Natural killer cell (primary cell): ENCODE data around the gene RNF20. TPM values are rescaled to one million over a fixed set of nuclear protein-coding genes. Genes with fewer than 3 reads are reported as not detected.

ENCODE experiments used
- ATAC-seq, 3 donors: fragments of 150-1000 bp in 2 of 3; fragments of 200-7000 bp in 1 of 3; cut with Tn5 transposase; 1 replicate in 1 of 3; 2 replicates in 2 of 3; pipeline ENCODE4 v1.10.0; 2021; ENCODE audit warnings: mild to moderate bottlenecking in 2 of 3, moderate library complexity in 2 of 3
- DNase-seq, 2 donors: peaks; one replicate each; pipeline versions ENCODE4 v3.0.0 to v3.0.0-alpha.2; 2013 to 2021; ENCODE audit warnings: mixed read lengths in 1 of 2
- H3K27ac ChIP-seq: one replicate; pipeline ENCODE4 v1.5.1; 2013; ENCODE audit warnings: mild to moderate bottlenecking, low read length
- H3K27me3 ChIP-seq: one replicate; pipeline ENCODE4 v1.6.1; 2013; ENCODE audit warnings: low read length; ENCODE audit not compliant: control insufficient read depth, insufficient read depth
- H3K36me3 ChIP-seq: one replicate; pipeline ENCODE4 v1.6.1; 2013; ENCODE audit warnings: low read length; ENCODE audit not compliant: control insufficient read depth, insufficient read depth
- H3K4me1 ChIP-seq: one replicate; pipeline ENCODE4 v1.6.1; 2013; ENCODE audit warnings: low read length; ENCODE audit not compliant: control insufficient read depth, insufficient read depth
- H3K4me3 ChIP-seq: one replicate; pipeline ENCODE4 v1.5.1; 2013; ENCODE audit warnings: low read length
- H3K9me3 ChIP-seq: one replicate; pipeline ENCODE4 v1.6.1; 2013; ENCODE audit warnings: low read length; ENCODE audit not compliant: control insufficient read depth, insufficient read depth
- H3K27ac Mint-ChIP-seq, 2 donors: one replicate each; pipeline ENCODE4 v1.8.0; 2022; ENCODE audit warnings: mild to moderate bottlenecking in 2 of 2, mixed read lengths in 2 of 2, moderate library complexity in 1 of 2
- H3K27me3 Mint-ChIP-seq, 2 donors: one replicate each; pipeline ENCODE4 v1.8.0; 2022; ENCODE audit warnings: low read depth in 2 of 2, mixed read lengths in 2 of 2
- H3K36me3 Mint-ChIP-seq: one replicate; pipeline ENCODE4 v1.8.0; 2022; ENCODE audit warnings: mixed read lengths
- H3K4me1 Mint-ChIP-seq, 2 donors: one replicate each; pipeline ENCODE4 v1.8.0; 2022; ENCODE audit warnings: mixed read lengths in 2 of 2
- H3K4me3 Mint-ChIP-seq: one replicate; pipeline ENCODE4 v1.8.0; 2022; ENCODE audit warnings: mild to moderate bottlenecking, moderate library complexity, mixed read lengths
- H3K9me3 Mint-ChIP-seq, 2 donors: one replicate each; pipeline ENCODE4 v1.8.0; 2022; ENCODE audit warnings: mixed read lengths in 2 of 2
- WGBS: methylation state at CpG from one replicate; pipeline ENCODE4 v1.1.7; 2013; ENCODE audit warnings: missing lambda C conversion rate; ENCODE audit not compliant: insufficient coverage; 5-methylcytosine and 5-hydroxymethylcytosine counted together
- intact Hi-C: fragments of 100-400 bp; cut with micrococcal nuclease; formaldehyde crosslinking; loops from one replicate; pipeline ENCODE4 v1.14.2; 2022
- total RNA-seq, 4 donors: library from RNA; stranded (reverse); fragments of 120-200 nt in 1 of 4; gene quantifications; one replicate each; pipeline versions ENCODE4 v1.2.3 to v1.2.4, GENCODE V29; 2013 to 2022
- TF ChIP-seq, protein P1 (sequence below): fragments of 200-600 bp; IDR thresholded peaks from one replicate; pipeline ENCODE4 v1.8.0; 2022; ENCODE audit warnings: antibody characterized with exemption

The RNF20 gene
- total RNA-seq, 3 donors from 2014 or later (not counting 1 experiment from before 2014, with no cell fraction given) = 35.5 to 44.2 (median 42.5) TPM

DNA sequence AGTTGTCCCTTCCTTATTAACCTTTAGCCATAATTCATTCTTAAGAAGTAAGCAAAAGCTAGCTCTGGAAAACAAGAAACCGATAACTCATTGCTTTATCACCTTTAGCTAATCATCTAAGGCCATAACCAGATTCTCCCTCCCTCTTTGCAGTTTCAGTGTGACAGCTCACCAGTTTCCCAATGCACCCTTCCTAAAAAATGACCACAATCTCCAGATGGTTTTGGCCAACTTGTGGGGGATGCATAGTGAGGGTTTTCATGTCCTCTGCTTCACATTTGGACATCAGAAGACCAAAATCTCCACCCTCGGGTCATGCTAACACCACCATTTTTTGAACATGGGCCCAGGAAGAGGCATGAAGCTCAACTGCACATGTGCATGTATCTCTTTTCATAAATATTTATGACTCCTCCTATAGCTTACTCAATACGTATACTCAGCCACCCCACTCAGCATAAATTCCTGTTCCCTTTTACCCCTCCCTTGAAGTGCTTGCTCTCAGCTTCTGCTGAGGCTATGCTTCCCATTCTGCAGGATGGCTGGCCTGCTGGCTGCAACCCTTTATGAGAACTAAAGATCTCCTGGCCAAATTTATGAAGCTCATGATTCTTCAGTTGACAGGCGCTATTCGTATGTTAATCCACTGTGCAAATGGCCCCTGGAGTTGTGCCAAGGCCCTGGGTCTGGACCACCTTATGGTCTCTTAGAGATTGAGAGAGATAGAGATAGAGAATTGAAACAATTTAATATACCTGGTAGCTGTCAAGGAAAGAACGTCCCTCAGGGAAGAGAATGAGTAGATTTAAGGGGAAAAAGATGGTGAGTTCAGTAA lies 46.3 kb downstream of the RNF20 start:
- Mint-ChIP-seq H3K4me1 (peaks cover 0 to 6% of the 10 kb centered on the region in 2 donors), H3K27ac (no peak overlapping the region), H3K9me3 (no peaks in the 10 kb centered on the region), H3K27me3 (no peaks in the 10 kb centered on the region), H3K4me3 (no peak overlapping the region), H3K36me3 (no peaks in the 10 kb centered on the region)
- intact Hi-C loops = no loop called here
- Histone ChIP-seq H3K9me3 (no peaks in the 10 kb centered on the region), H3K4me1 (no peaks in the 10 kb centered on the region), H3K27ac (no peak overlapping the region), H3K27me3 (no peaks in the 10 kb centered on the region), H3K4me3 (no peak overlapping the region), H3K36me3 (no peaks in the 10 kb centered on the region)
- WGBS = 91% methylated on average over 6 of the region's 6 CpGs
- TF ChIP-seq, protein P1, sequence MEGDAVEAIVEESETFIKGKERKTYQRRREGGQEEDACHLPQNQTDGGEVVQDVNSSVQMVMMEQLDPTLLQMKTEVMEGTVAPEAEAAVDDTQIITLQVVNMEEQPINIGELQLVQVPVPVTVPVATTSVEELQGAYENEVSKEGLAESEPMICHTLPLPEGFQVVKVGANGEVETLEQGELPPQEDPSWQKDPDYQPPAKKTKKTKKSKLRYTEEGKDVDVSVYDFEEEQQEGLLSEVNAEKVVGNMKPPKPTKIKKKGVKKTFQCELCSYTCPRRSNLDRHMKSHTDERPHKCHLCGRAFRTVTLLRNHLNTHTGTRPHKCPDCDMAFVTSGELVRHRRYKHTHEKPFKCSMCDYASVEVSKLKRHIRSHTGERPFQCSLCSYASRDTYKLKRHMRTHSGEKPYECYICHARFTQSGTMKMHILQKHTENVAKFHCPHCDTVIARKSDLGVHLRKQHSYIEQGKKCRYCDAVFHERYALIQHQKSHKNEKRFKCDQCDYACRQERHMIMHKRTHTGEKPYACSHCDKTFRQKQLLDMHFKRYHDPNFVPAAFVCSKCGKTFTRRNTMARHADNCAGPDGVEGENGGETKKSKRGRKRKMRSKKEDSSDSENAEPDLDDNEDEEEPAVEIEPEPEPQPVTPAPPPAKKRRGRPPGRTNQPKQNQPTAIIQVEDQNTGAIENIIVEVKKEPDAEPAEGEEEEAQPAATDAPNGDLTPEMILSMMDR = no peak
- ATAC-seq (no peak), DNase-seq (no peak)

DNA sequence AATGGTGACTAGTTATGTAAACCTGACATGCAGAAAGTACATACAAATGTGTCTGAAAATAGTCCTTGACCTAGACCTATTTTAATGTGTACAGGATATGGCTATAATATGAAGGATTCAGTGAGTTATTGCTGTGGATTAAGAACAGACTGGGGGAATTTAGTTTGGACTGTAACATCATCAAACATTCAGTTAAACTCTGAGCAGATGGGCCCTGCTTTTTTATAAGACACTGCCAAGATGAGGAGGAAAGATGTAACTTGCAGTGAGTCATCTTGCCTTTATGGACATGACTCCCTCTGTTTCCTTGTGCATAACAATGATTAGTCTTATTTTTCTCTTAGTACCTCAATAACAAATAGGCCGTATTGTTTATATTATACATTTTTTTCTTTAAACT lies 48.9 kb downstream of the RNF20 start:
- no peaks in the 10 kb centered on the region for H3K36me3 ChIP-seq
- H3K36me3 Mint-ChIP-seq = no peaks in the 10 kb centered on the region
- ATAC-seq (no peak), DNase-seq (no peak)
- WGBS = no CpG with 5 or more reads among the region's 1 CpG
- TF ChIP-seq, protein P1 = no peak
- H3K4me1 ChIP-seq = no peaks in the 10 kb centered on the region
- no peaks in the 10 kb centered on the region for H3K9me3 ChIP-seq
- peaks cover 0 to 5% of the 10 kb centered on the region in 2 donors for H3K27me3 Mint-ChIP-seq
- H3K4me3 ChIP-seq = no peak overlapping the region
- H3K4me3 Mint-ChIP-seq = no peak overlapping the region
- H3K9me3 Mint-ChIP-seq = no peaks in the 10 kb centered on the region
- H3K27ac Mint-ChIP-seq = no peak overlapping the region
- peaks cover 0 to 6% of the 10 kb centered on the region in 2 donors for H3K4me1 Mint-ChIP-seq
- no peak overlapping the region for H3K27ac ChIP-seq
- intact Hi-C loops = no loop called here
- no peaks in the 10 kb centered on the region for H3K27me3 ChIP-seq

DNA sequence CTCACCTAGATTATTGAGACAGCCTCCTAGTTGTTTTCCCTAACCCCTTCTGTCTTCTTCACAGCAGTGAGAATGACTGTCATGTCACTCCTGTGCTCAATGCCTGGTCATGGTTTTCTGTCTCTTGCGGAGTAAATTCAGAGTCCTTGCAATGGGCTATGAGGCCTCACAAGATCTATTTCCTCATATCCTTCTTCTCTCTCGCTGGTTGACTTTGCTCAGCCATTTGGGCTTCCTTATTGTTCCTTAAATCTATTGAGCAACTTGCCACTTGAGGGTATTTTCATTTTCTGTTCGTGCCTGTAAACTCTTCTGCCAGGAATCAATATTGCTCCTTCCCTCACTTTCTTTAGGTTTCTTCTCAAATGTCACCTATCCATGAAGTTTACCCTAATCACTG lies 52.1 kb downstream of the RNF20 start:
- H3K36me3 Mint-ChIP-seq = no peaks in the 10 kb centered on the region
- intact Hi-C loops = no loop called here
- H3K27me3 Mint-ChIP-seq = peaks cover 0 to 5% of the 10 kb centered on the region in 2 donors
- H3K27ac ChIP-seq = no peak overlapping the region
- WGBS = 42% methylated on average over 3 of the region's 3 CpGs
- H3K27me3 ChIP-seq = no peaks in the 10 kb centered on the region
- no peak overlapping the region for H3K4me3 Mint-ChIP-seq
- no peaks in the 10 kb centered on the region for H3K36me3 ChIP-seq
- no peaks in the 10 kb centered on the region for H3K4me1 ChIP-seq
- H3K4me1 Mint-ChIP-seq = no peaks in the 10 kb centered on the region
- ATAC-seq (no peak), DNase-seq (no peak)
- H3K9me3 ChIP-seq = no peaks in the 10 kb centered on the region
- no peaks in the 10 kb centered on the region for H3K9me3 Mint-ChIP-seq
- H3K4me3 ChIP-seq = no peak overlapping the region
- no peak overlapping the region for H3K27ac Mint-ChIP-seq
- TF ChIP-seq, protein P1 = no peak
